ENCODE data around the gene ARHGAP10. TPM values are rescaled to one million over a fixed set of nuclear protein-coding genes. Genes with fewer than 3 reads are reported as not detected.

Gene ARHGAP10
- polyA plus RNA-seq, 1 experiment: 31.1 TPM

GRCh38 chr4:147755561-147756295 lies 23.8 kb downstream of the ARHGAP10 start:
- Histone ChIP-seq H3K27ac (ENCODE audit: low read depth, low read length) (peak overlapping the region; percentile 68), H3K27me3 (ENCODE audit: control insufficient read depth, insufficient read depth, low read length) (no peaks in the 10 kb centered on the region), H3K9me3 (ENCODE audit: control insufficient read depth, insufficient read depth, low read length) (no peaks in the 10 kb centered on the region), H3K4me3 (ENCODE audit: low read depth, low read length) (no peak overlapping the region)
- DNase-seq (ENCODE audit: low read depth, low spot score): peak; percentile 38
- POLR2A ChIA-PET: interaction anchor here (0.7 to 2.7 kb wide), 6 partner anchors 12 to 70 kb away, joined by 3 to 19 read pairs (median 4); partner anchors contain the start of gene ARHGAP10
- CTCF ChIA-PET: interaction anchor here (0.7 to 3.9 kb wide), 2 partner anchors 111 kb away, joined by 6 to 21 read pairs; no protein-coding TSS in a partner anchor
- TF ChIP-seq, protein P1, sequence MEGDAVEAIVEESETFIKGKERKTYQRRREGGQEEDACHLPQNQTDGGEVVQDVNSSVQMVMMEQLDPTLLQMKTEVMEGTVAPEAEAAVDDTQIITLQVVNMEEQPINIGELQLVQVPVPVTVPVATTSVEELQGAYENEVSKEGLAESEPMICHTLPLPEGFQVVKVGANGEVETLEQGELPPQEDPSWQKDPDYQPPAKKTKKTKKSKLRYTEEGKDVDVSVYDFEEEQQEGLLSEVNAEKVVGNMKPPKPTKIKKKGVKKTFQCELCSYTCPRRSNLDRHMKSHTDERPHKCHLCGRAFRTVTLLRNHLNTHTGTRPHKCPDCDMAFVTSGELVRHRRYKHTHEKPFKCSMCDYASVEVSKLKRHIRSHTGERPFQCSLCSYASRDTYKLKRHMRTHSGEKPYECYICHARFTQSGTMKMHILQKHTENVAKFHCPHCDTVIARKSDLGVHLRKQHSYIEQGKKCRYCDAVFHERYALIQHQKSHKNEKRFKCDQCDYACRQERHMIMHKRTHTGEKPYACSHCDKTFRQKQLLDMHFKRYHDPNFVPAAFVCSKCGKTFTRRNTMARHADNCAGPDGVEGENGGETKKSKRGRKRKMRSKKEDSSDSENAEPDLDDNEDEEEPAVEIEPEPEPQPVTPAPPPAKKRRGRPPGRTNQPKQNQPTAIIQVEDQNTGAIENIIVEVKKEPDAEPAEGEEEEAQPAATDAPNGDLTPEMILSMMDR (IDR thresholded peaks at IDR 0.05; ENCODE audit: low read depth, low read length): no peak

- TF ChIP-seq, protein P1 (IDR thresholded peaks at IDR 0.05; ENCODE audit: low read depth, low read length): no peak
- POLR2A ChIA-PET: interaction anchor here (0.7 to 2.7 kb wide), 6 partner anchors 12 to 69 kb away, joined by 3 to 19 read pairs (median 4); partner anchors contain the start of gene ARHGAP10
- CTCF ChIA-PET: interaction anchor here (0.7 kb wide), 1 partner anchor 110 kb away, joined by 6 read pairs; no protein-coding TSS in a partner anchor
Observed at GRCh38 chr4:147756417-147756816, 24.5 kb downstream of the ARHGAP10 start.

DNA sequence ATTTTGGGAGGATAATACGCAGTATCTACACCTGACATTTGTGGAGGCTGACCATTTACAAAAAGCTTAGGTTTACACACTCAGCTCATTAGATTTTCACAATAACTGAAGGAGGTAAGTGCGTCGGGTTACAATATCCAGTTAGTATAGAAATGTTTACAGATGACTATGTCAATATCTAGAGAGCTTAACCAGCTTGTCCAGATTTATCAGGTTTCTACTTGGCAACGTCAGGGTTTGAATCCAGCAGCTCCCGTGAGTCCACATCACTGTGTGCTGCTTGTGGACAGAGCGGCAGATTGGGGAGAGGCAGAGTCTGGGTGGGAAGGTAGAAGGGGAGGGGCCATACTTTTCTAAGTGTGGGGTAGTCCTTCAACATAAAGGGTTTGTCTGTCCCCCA lies 28.3 kb downstream of the ARHGAP10 start:
- no peak overlapping the region for H3K27ac ChIP-seq (ENCODE audit: low read depth, low read length)
- no peaks in the 10 kb centered on the region for H3K27me3 ChIP-seq (ENCODE audit: control insufficient read depth, insufficient read depth, low read length)
- POLR2A ChIA-PET: no interaction called here
- CTCF ChIA-PET: no interaction called here
- no peak overlapping the region for H3K4me3 ChIP-seq (ENCODE audit: low read depth, low read length)
- no peak for DNase-seq (ENCODE audit: low read depth, low spot score)
- TF ChIP-seq, protein P1 (IDR thresholded peaks at IDR 0.05; ENCODE audit: low read depth, low read length): no peak
- H3K9me3 ChIP-seq (ENCODE audit: control insufficient read depth, insufficient read depth, low read length): no peaks in the 10 kb centered on the region

More at GRCh38 chr4:147756417-147756816, 24.5 kb downstream of the ARHGAP10 start:
- DNase-seq (ENCODE audit: low read depth, low spot score): no peak
- Histone ChIP-seq H3K4me3 (ENCODE audit: low read depth, low read length) (no peak overlapping the region), H3K9me3 (ENCODE audit: control insufficient read depth, insufficient read depth, low read length) (no peaks in the 10 kb centered on the region), H3K27ac (ENCODE audit: low read depth, low read length) (peak overlapping the region; percentile 68), H3K27me3 (ENCODE audit: control insufficient read depth, insufficient read depth, low read length) (no peaks in the 10 kb centered on the region)

DNA sequence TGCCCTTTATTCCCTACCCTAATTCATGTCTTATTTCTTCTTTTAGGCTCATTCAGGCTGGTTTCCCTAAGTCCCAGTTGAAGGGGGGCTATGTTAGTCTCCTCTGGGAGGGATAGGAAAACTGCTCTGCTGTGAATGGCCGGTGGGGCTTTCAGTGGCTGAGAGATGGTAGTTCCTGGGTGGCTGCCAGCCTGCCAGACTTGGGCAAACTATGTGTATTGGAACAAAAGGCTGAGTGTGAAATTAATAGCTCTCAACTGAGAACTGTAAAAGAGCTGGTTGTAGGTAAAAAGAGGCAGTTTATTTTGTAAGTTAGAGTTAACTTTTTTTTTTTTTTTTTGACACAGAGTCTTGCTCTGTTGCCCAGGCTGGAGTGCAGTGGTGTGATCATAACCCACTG lies 28.8 kb downstream of the ARHGAP10 start:
- no peak overlapping the region for H3K27ac ChIP-seq (ENCODE audit: low read depth, low read length)
- no peaks in the 10 kb centered on the region for H3K9me3 ChIP-seq (ENCODE audit: control insufficient read depth, insufficient read depth, low read length)
- TF ChIP-seq, protein P1 (IDR thresholded peaks at IDR 0.05; ENCODE audit: low read depth, low read length): no peak
- no peak overlapping the region for H3K4me3 ChIP-seq (ENCODE audit: low read depth, low read length)
- ChIA-PET POLR2A (no interaction called here), CTCF (interaction anchor here (0.7 kb wide), 1 partner anchor 106 kb away, joined by 3 read pairs; no protein-coding TSS in a partner anchor)
- no peaks in the 10 kb centered on the region for H3K27me3 ChIP-seq (ENCODE audit: control insufficient read depth, insufficient read depth, low read length)
- DNase-seq (ENCODE audit: low read depth, low spot score): no peak
